PC-3 (cell line): Measurements from ENCODE around the gene ANKRD13C. TPM values are rescaled to one million over a fixed set of nuclear protein-coding genes. Genes with fewer than 3 reads are reported as not detected.

Source experiments
- ATAC-seq: fragments of 200-7000 bp; cut with Tn5 transposase; 2 replicates; pipeline ENCODE4 v1.9.1; 2020; ENCODE audit warnings: mild to moderate bottlenecking, moderate library complexity
- BruUV-seq: library from RNA; stranded (reverse); fragments of 400-500 nt; replicated peaks from 2 replicates; lab custom pipeline; 2021; lab: Mats Ljungman, UMichigan
- CTCF ChIA-PET: fragments of 300-600 bp; sonication (Branson Sonifier 250); formaldehyde crosslinking; loops from one replicate; lab custom pipeline; 2022; ENCODE audit warnings: antibody characterized with exemption; lab: Charles Lee
- POLR2A ChIA-PET: fragments of 300-600 bp; sonication (Branson Sonifier 250); formaldehyde crosslinking; loops from one replicate; lab custom pipeline; 2022; ENCODE audit warnings: antibody characterized with exemption; ENCODE audit not compliant: unreplicated experiment; lab: Charles Lee
- DNase-seq: peaks from one replicate; pipeline ENCODE4 v3.0.0-alpha.2; 2015
- H2AFZ ChIP-seq: fragments of 300-600 bp; sonication (generic); 2 replicates; pipeline ENCODE4 v1.6.0; 2016; ENCODE audit warnings: antibody characterized with exemption, low read length
- H3F3A ChIP-seq: fragments of 300-600 bp; sonication (generic); one replicate; pipeline ENCODE4 v1.6.0; 2017; ENCODE audit warnings: antibody characterized with exemption, low read length, control low read depth, mild to moderate bottlenecking; ENCODE audit not compliant: unreplicated experiment
- H3K27ac ChIP-seq: fragments of 300-600 bp; sonication (generic); 2 replicates; pipeline ENCODE4 v1.5.1; 2016; ENCODE audit warnings: mild to moderate bottlenecking, low read length
- H3K27me3 ChIP-seq: fragments of 300-600 bp; sonication (generic); 2 replicates; pipeline ENCODE4 v1.6.1; 2016; ENCODE audit warnings: low read length, mixed read lengths
- H3K36me3 ChIP-seq: fragments of 300-600 bp; sonication (generic); 2 replicates; pipeline ENCODE4 v1.6.1; 2016; ENCODE audit warnings: low read depth, mixed run types, low read length, mixed read lengths
- H3K4me1 ChIP-seq: fragments of 300-600 bp; sonication (generic); 2 replicates; pipeline ENCODE4 v1.5.1; 2016; ENCODE audit warnings: low read length; ENCODE audit not compliant: insufficient read depth
- H3K4me2 ChIP-seq: fragments of 300-600 bp; sonication (generic); 2 replicates; pipeline ENCODE4 v1.6.0; 2016; ENCODE audit warnings: low read length
- H3K4me3 ChIP-seq: fragments of 300-600 bp; sonication (generic); 2 replicates; pipeline ENCODE4 v1.5.1; 2016; ENCODE audit warnings: mild to moderate bottlenecking, low read length, mixed read lengths
- H3K79me2 ChIP-seq: fragments of 300-600 bp; sonication (generic); 2 replicates; pipeline ENCODE4 v1.6.1; 2017; ENCODE audit warnings: low read length, mixed read lengths
- H3K9ac ChIP-seq: fragments of 300-600 bp; sonication (generic); 2 replicates; pipeline ENCODE4 v1.6.0; 2016; ENCODE audit warnings: mild to moderate bottlenecking, low read length
- H3K9me2 ChIP-seq: fragments of 300-600 bp; sonication (generic); replicated peaks from 2 replicates; pipeline ENCODE4 v1.6.1; 2016; ENCODE audit warnings: mixed run types, low read length, mixed read lengths
- H3K9me3 ChIP-seq: fragments of 300-600 bp; sonication (generic); 2 replicates; pipeline ENCODE4 v1.6.1; 2016; ENCODE audit warnings: low read length, mixed read lengths
- H4K20me1 ChIP-seq: fragments of 300-600 bp; sonication (generic); 2 replicates; pipeline ENCODE4 v1.6.1; 2016; ENCODE audit warnings: low read length, mixed read lengths
- CTCF ChIP-seq: fragments of 300-600 bp; sonication (generic); conservative IDR thresholded peaks from 2 replicates; pipeline ENCODE4 v1.5.1; 2017; ENCODE audit warnings: antibody characterized with exemption, low read depth, mild to moderate bottlenecking, low read length
- EZH2 ChIP-seq: fragments of 300-600 bp; sonication (generic); IDR thresholded peaks from one replicate; pipeline ENCODE4 v1.6.1; 2017; ENCODE audit warnings: antibody characterized with exemption, mild to moderate bottlenecking, low read length; ENCODE audit not compliant: unreplicated experiment
- EZH2phosphoT487 ChIP-seq: fragments of 300-600 bp; sonication (generic); IDR thresholded peaks from 2 replicates; pipeline ENCODE4 v1.6.1; 2018; ENCODE audit warnings: mild to moderate bottlenecking, antibody characterized with exemption, low read length, borderline replicate concordance
- intact Hi-C: fragments of 100-400 bp; cut with micrococcal nuclease; formaldehyde crosslinking; loops from 2 replicates; pipeline ENCODE4 v1.9.0; 2023
- total RNA-seq: library from RNA; depleted of rRNA; stranded (reverse); fragments of >200 nt; gene quantifications from 2 replicates; pipeline ENCODE4 v1.2.3, GENCODE V29; 2014

The ANKRD13C gene
- total RNA-seq, 1 experiment from 2014 or later, result 41.5 TPM

- Histone ChIP-seq H3K4me1 (peaks cover 45% of the 10 kb centered on the region), H3K27ac (peak overlapping the region; percentile 75), H3K27me3 (no peaks in the 10 kb centered on the region), H3F3A (peaks cover 4% of the 10 kb centered on the region), H3K4me2 (peak overlapping the region; percentile 87), H3K79me2 (peaks cover 84% of the 10 kb centered on the region), H4K20me1 (peaks cover 22% of the 10 kb centered on the region; the same call in 1 of the 2 replicates), H3K36me3 (peaks cover 15% of the 10 kb centered on the region; the same call in 1 of the 2 replicates), H3K4me3 (peak overlapping the region; percentile 59), H3K9me2 (no peaks in the 10 kb centered on the region), H2AFZ (no peak overlapping the region), H3K9ac (peak overlapping the region; percentile 9; the same call in 1 of the 2 replicates), H3K9me3 (no peaks in the 10 kb centered on the region)
- ChIA-PET POLR2A (interaction anchor here (0.6 kb wide), 1 partner anchor 119 kb away, joined by 3 read pairs; no protein-coding TSS in a partner anchor), CTCF (no interaction called here)
- TF ChIP-seq CTCF, result no peak
- TF ChIP-seq EZH2, result no peak
- no peak for TF ChIP-seq EZH2phosphoT487
- ATAC-seq, result peak; percentile 66
- peak; percentile 91 for DNase-seq
- intact Hi-C loops, result loop anchor here (2.0 kb wide), 1 partner anchor 83 kb away; the partner anchor contains the start of gene CTH
- BruUV-seq, result no TSS peak
Observed at GRCh38 chr1:70327306-70328076, 27.0 kb downstream of the ANKRD13C start.

DNA sequence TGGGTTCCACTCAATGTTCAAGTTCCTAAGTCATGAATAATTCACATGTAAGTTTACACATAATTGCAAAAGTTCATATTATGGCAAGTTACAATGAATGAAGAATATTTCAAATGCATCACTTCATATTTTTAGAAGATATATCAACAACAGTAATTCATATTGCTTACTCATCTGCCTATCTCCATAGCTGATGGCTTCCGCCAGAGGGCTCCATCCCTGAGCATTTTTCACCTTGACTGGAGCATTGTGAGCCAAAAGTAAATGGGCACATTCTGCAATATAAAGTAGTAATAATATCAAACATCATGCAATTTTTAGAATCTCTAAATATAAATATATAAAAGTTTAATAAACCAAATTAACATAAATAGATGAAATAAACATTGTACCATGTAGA, 29.8 kb downstream of the ANKRD13C start:
- Histone ChIP-seq H2AFZ (no peak overlapping the region), H3K27ac (no peak overlapping the region), H3K9ac (no peak overlapping the region), H3K9me2 (no peaks in the 10 kb centered on the region), H4K20me1 (peaks cover 9% of the 10 kb centered on the region; the same call in 1 of the 2 replicates), H3F3A (peaks cover 4% of the 10 kb centered on the region), H3K27me3 (no peaks in the 10 kb centered on the region), H3K4me3 (no peak overlapping the region), H3K4me2 (no peak overlapping the region), H3K36me3 (peaks cover 18% of the 10 kb centered on the region; the same call in 1 of the 2 replicates), H3K4me1 (peaks cover 46% of the 10 kb centered on the region), H3K79me2 (peaks cover 81% of the 10 kb centered on the region), H3K9me3 (no peaks in the 10 kb centered on the region)
- ATAC-seq (no peak), DNase-seq (peak; percentile 71)
- intact Hi-C loops, result no loop called here
- POLR2A ChIA-PET, result no interaction called here
- CTCF ChIA-PET, result no interaction called here
- no TSS peak for BruUV-seq
- TF ChIP-seq CTCF, result peak; percentile 82
- TF ChIP-seq EZH2phosphoT487, result no peak
- no peak for TF ChIP-seq EZH2
